NCI-H1105 treated with DMSO at 0.1 percent for 48 hours (cell line): ENCODE results near the gene EIF3D.

Source experiments
- DNase-seq: peaks from one replicate; lab custom pipeline; 2025; lab: John Stamatoyannopoulos, UW

EIF3D gene

GRCh38 chr22:36467042-36467810, 61.7 kb downstream of the EIF3D start:
- peak; percentile 63 for DNase-seq

- no peak for DNase-seq
Observed at GRCh38 chr22:36466258-36466657, 62.7 kb downstream of the EIF3D start.

DNA sequence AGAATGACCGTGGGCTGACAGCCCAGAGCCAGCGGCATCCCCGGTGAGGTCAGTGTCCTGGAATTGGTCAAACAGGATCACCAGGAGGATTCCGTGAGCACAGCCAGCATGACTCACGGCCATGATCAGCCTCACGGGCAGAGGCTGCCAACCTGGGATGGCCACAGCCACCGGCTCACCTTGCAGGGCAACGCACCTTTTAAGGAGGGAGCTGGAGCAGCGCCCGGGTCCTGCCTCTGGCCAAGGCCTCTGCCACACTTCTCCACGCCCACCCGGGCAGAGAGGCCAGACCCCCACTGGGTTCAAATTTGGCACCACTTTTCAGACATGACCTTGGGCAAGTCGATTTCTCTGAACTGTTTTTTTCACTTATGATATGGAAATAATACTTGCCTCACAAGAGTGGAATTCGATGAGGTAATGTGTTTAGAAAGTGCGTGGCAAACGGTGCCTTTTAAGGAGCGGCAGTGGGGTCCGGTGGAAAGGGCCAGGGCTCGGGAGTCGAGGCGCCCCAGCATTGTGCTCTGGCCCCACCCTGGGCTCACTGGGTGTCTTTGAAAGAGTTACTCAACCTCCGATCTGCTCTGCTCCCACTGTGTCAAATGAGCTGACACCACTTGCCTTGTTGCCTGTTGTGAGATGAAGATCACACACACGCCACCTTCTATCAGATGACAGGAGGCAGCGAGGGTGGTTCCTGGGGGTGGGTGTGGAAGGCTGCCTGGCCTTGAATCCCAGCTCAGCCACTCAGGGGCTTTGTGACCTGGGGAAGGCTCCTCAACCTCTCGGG, 63.5 kb downstream of the EIF3D start:
- no peak for DNase-seq

DNA sequence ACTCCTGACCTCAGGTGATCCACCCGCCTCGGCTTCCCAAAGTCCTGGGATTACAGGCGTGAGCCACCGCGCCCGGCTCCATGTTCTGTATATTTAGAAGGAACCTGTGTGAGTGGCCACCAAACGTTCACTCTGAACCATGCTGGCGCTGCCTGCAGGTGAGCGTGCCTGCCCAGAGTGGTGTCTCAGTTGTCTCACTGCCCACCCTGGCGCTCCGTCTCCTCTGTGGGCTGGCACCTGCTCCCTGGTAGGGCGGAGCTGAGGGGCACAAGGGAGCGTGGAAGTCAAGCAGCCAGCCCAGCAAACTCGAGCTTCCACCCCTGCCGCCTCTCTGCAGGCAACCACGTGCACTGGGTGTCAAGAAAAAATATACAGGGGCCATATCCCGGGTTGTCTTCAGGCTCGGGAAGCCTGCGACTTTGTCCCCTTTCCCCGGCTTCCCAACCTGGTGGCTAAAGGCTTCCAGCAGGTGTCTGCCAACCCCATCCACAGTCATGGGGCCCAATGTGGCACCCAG, 64.2 kb downstream of the EIF3D start:
- no peak for DNase-seq

- DNase-seq, result no peak
Observed at GRCh38 chr22:36463783-36464184, 65.2 kb downstream of the EIF3D start.

- no peak for DNase-seq
Observed at GRCh38 chr22:36461665-36462649, 67.0 kb downstream of the EIF3D start.
